Activated CD4-positive, CD25-positive, alpha-beta regulatory T cell treated with anti-CD3 and anti-CD28 coated beads, Interleukin-2, amount 50 U/mL, for 72 hours (primary cell): Measurements from ENCODE around the gene ERCC2.

ENCODE experiments used
- DNase-seq: peaks from one replicate; pipeline ENCODE4 v3.0.0; 2021

Gene ERCC2

GRCh38 chr19:45400192-45400591 is 29.8 kb upstream of the ERCC2 start:
- no peak for DNase-seq

- DNase-seq = no peak
Observed at GRCh38 chr19:45395821-45396617, 25.6 kb upstream of the ERCC2 start.

GRCh38 chr19:45391871-45392665 is 21.7 kb upstream of the ERCC2 start:
- DNase-seq = no peak

GRCh38 chr19:45391346-45391745 is 21.0 kb upstream of the ERCC2 start:
- no peak for DNase-seq

GRCh38 chr19:45385392-45386221 is 15.2 kb upstream of the ERCC2 start:
- DNase-seq = no peak

GRCh38 chr19:45382426-45382825 is 12.1 kb upstream of the ERCC2 start:
- DNase-seq = no peak

GRCh38 chr19:45380107-45380506 is 9.7 kb upstream of the ERCC2 start:
- no peak for DNase-seq

GRCh38 chr19:45376045-45376724 is 5.8 kb upstream of the ERCC2 start:
- no peak for DNase-seq

- DNase-seq = no peak
Observed at GRCh38 chr19:45368737-45369340, 1.5 kb downstream of the ERCC2 start.

- no peak for DNase-seq
Observed at GRCh38 chr19:45368127-45368526, 2.2 kb downstream of the ERCC2 start.

- no peak for DNase-seq
Observed at GRCh38 chr19:45364696-45365095, 5.7 kb downstream of the ERCC2 start.

GRCh38 chr19:45363861-45364459 is 6.4 kb downstream of the ERCC2 start:
- no peak for DNase-seq

- no peak for DNase-seq
Observed at GRCh38 chr19:45362291-45362690, 8.1 kb downstream of the ERCC2 start.

GRCh38 chr19:45361608-45362007 is 8.8 kb downstream of the ERCC2 start:
- DNase-seq = no peak

GRCh38 chr19:45358213-45358792 is 12.1 kb downstream of the ERCC2 start:
- DNase-seq = no peak

- DNase-seq = no peak
Observed at GRCh38 chr19:45357445-45357783, 13.0 kb downstream of the ERCC2 start.

- no peak for DNase-seq
Observed at GRCh38 chr19:45356760-45357444, 13.5 kb downstream of the ERCC2 start.

GRCh38 chr19:45355910-45356309 is 14.5 kb downstream of the ERCC2 start:
- DNase-seq = no peak

GRCh38 chr19:45355402-45355801 is 15.0 kb downstream of the ERCC2 start:
- no peak for DNase-seq

- DNase-seq = no peak
Observed at GRCh38 chr19:45354241-45354842, 16.0 kb downstream of the ERCC2 start.
